Neural crest cell (in vitro differentiated cells): ENCODE measurements around the gene GMPPA. TPM values are rescaled to one million over a fixed set of nuclear protein-coding genes. Genes with fewer than 3 reads are reported as not detected.
A peak's percentile ranks its signal among the peaks of the same experiment; 100 is the strongest.

Experiments
- DNase-seq: peaks from one replicate; pipeline ENCODE4 v3.0.0; 2021; ENCODE audit warnings: low read depth, mixed read lengths, low spot score
- H3K27ac Mint-ChIP-seq: one replicate; pipeline ENCODE4 v1.8.0; 2021; ENCODE audit warnings: mild to moderate bottlenecking, mixed read lengths; ENCODE audit not compliant: unreplicated experiment
- H3K27me3 Mint-ChIP-seq: 2 replicates; pipeline ENCODE4 v1.8.0; 2021; ENCODE audit warnings: low read depth, mild to moderate bottlenecking, mixed read lengths
- H3K36me3 Mint-ChIP-seq: 2 replicates; pipeline ENCODE4 v1.8.0; 2021; ENCODE audit warnings: low read depth, mild to moderate bottlenecking, mixed read lengths
- H3K4me1 Mint-ChIP-seq: 2 replicates; pipeline ENCODE4 v1.8.0; 2021; ENCODE audit warnings: mixed read lengths
- H3K4me3 Mint-ChIP-seq: one replicate; pipeline ENCODE4 v1.8.0; 2021; ENCODE audit warnings: mild to moderate bottlenecking, mixed read lengths
- H3K9me3 Mint-ChIP-seq: 2 replicates; pipeline ENCODE4 v1.8.0; 2021; ENCODE audit warnings: mixed read lengths
- CTCF ChIP-seq: fragments of 200-600 bp; sonication (generic); conservative IDR thresholded peaks from 2 replicates; pipeline ENCODE4 v1.5.0; 2021; ENCODE audit warnings: antibody characterized with exemption, mild to moderate bottlenecking
- microRNA-seq: library from miRNA; unstranded; fragments of <30 nt; microRNA quantifications from one replicate; pipeline ENCODE4, GENCODE V29; 2020
- total RNA-seq: library from RNA; stranded (reverse); gene quantifications from 2 replicates; pipeline ENCODE4 v1.2.1, GENCODE V29; 2021

GMPPA gene
- total RNA-seq, 1 donor from 2014 or later, result 26.1 TPM

GRCh38 chr2:219554350-219554749, 55.7 kb downstream of the GMPPA start:
- no peaks in the 10 kb centered on the region for H3K9me3 Mint-ChIP-seq
- H3K4me3 Mint-ChIP-seq, result peak overlapping the region; percentile 82
- DNase-seq, result no peak
- H3K4me1 Mint-ChIP-seq, result peaks cover 16% of the 10 kb centered on the region
- H3K27ac Mint-ChIP-seq, result no peak overlapping the region
- no peaks in the 10 kb centered on the region for H3K36me3 Mint-ChIP-seq
- TF ChIP-seq CTCF, result no peak
- peaks cover 16% of the 10 kb centered on the region for H3K27me3 Mint-ChIP-seq

GRCh38 chr2:219555956-219556355, 57.3 kb downstream of the GMPPA start:
- Mint-ChIP-seq H3K36me3 (no peaks in the 10 kb centered on the region), H3K27ac (no peak overlapping the region)
- TF ChIP-seq CTCF, result no peak

GRCh38 chr2:219556413-219556812, 57.7 kb downstream of the GMPPA start:
- Mint-ChIP-seq H3K27ac (no peak overlapping the region), H3K9me3 (no peaks in the 10 kb centered on the region), H3K4me3 (peak overlapping the region; percentile 54), H3K27me3 (peaks cover 12% of the 10 kb centered on the region), H3K36me3 (no peaks in the 10 kb centered on the region), H3K4me1 (peaks cover 19% of the 10 kb centered on the region)
- no peak for DNase-seq
- no peak for TF ChIP-seq CTCF

More at GRCh38 chr2:219555956-219556355, 57.3 kb downstream of the GMPPA start:
- no peaks in the 10 kb centered on the region for H3K9me3 Mint-ChIP-seq
- H3K4me3 Mint-ChIP-seq, result no peak overlapping the region
- peaks cover 14% of the 10 kb centered on the region for H3K27me3 Mint-ChIP-seq
- no peak for DNase-seq
- peaks cover 17% of the 10 kb centered on the region for H3K4me1 Mint-ChIP-seq

Small RNA genes within 50 kb of the gene (microRNA-seq; reads per million reads assigned to microRNA genes)
- not detected for gene MIR3132

Other genes starting within 250 kb of the GMPPA start
- gene TUBA4B, start 245.6 kb upstream of the GMPPA start, total RNA-seq, result not detected in 2 replicates
- 0.14 TPM in 1 of 2 replicates, not detected in the other for gene TUBA4A, start 245.0 kb upstream of the GMPPA start, total RNA-seq
- 59.2 and 59.7 TPM in 2 replicates for gene DNAJB2, start 219.5 kb upstream of the GMPPA start, total RNA-seq
- gene PTPRN, start 189.5 kb upstream of the GMPPA start, total RNA-seq, result 3.2 and 4.1 TPM in 2 replicates
- not detected in 2 replicates for gene RESP18, start 166.1 kb upstream of the GMPPA start, total RNA-seq
- 36.9 and 39.5 TPM in 2 replicates for gene DNPEP, start 111.0 kb upstream of the GMPPA start, total RNA-seq
- 0.28 TPM in 1 of 2 replicates, not detected in the other for gene DES, start 80.5 kb upstream of the GMPPA start, total RNA-seq
- 13.4 and 17.5 TPM in 2 replicates for gene SPEG, start 64.0 kb upstream of the GMPPA start, total RNA-seq
- 1.0 and 1.5 TPM in 2 replicates for gene ASIC4, start 15.6 kb downstream of the GMPPA start, total RNA-seq
- 27.0 and 30.0 TPM in 2 replicates for gene CHPF, start 44.9 kb downstream of the GMPPA start, total RNA-seq
- 15.7 and 16.4 TPM in 2 replicates for gene TMEM198, start 45.1 kb downstream of the GMPPA start, total RNA-seq
- 122 and 123 TPM in 2 replicates for gene OBSL1, start 72.6 kb downstream of the GMPPA start, total RNA-seq
- 0.50 TPM in 1 of 2 replicates, not detected in the other for gene INHA, start 73.4 kb downstream of the GMPPA start, total RNA-seq
- 31.4 and 32.9 TPM in 2 replicates for gene STK11IP, start 99.0 kb downstream of the GMPPA start, total RNA-seq
- 10.0 and 11.4 TPM in 2 replicates for gene SLC4A3, start 128.7 kb downstream of the GMPPA start, total RNA-seq